GM20431 (cell line): Measurements from ENCODE around the gene TMC3.

ENCODE experiments used
- in situ Hi-C: fragments of 300-500 bp; cut with MseI, MboI; formaldehyde crosslinking; loops from one replicate; pipeline ENCODE4 v1.15.0; 2020; ENCODE audit warnings: low sequenced_read_pairs; ENCODE audit not compliant: unreplicated experiment

The TMC3 gene

GRCh38 chr15:81288040-81288439, 86.0 kb downstream of the TMC3 start:
- in situ Hi-C loops, result no loop called here

GRCh38 chr15:81286621-81287121, 87.3 kb downstream of the TMC3 start:
- in situ Hi-C loops, result no loop called here

- in situ Hi-C loops, result no loop called here
Measured at GRCh38 chr15:81285461-81285860, 88.6 kb downstream of the TMC3 start.

GRCh38 chr15:81284256-81285031, 89.6 kb downstream of the TMC3 start:
- in situ Hi-C loops, result no loop called here

- in situ Hi-C loops, result no loop called here
Measured at GRCh38 chr15:81282911-81283310, 91.1 kb downstream of the TMC3 start.

GRCh38 chr15:81282606-81282895, 91.5 kb downstream of the TMC3 start:
- in situ Hi-C loops, result no loop called here

GRCh38 chr15:81281766-81282605, 92.0 kb downstream of the TMC3 start:
- in situ Hi-C loops, result no loop called here

GRCh38 chr15:81281456-81281735, 92.6 kb downstream of the TMC3 start:
- in situ Hi-C loops, result no loop called here
